Hematopoietic multipotent progenitor cell treated with erythropoietin and hydrocortisone succinate and interleukin-3 and kit ligand, for 17 days (in vitro differentiated cells): ENCODE measurements around the gene TEX48.

Experiments
- DNase-seq: peaks from one replicate; pipeline ENCODE4 v3.0.0-alpha.2; 2015; ENCODE audit warnings: low spot score

TEX48 gene

GRCh38 chr9:114693248-114693855 lies 11.4 kb upstream of the TEX48 start:
- no peak for DNase-seq

- DNase-seq = no peak
Measured at GRCh38 chr9:114691956-114692295, 9.9 kb upstream of the TEX48 start.

- DNase-seq = no peak
Measured at GRCh38 chr9:114691046-114691955, 9.3 kb upstream of the TEX48 start.

- no peak for DNase-seq
Measured at GRCh38 chr9:114690308-114690707, 8.3 kb upstream of the TEX48 start.

GRCh38 chr9:114689813-114690212 lies 7.8 kb upstream of the TEX48 start:
- no peak for DNase-seq

GRCh38 chr9:114688909-114689610 lies 7.1 kb upstream of the TEX48 start:
- DNase-seq = no peak

GRCh38 chr9:114688379-114688778 lies 6.4 kb upstream of the TEX48 start:
- DNase-seq = peak; percentile 41

GRCh38 chr9:114687034-114687433 lies 5.0 kb upstream of the TEX48 start:
- no peak for DNase-seq

- no peak for DNase-seq
Measured at GRCh38 chr9:114685951-114686350, 4.0 kb upstream of the TEX48 start.

GRCh38 chr9:114684036-114684435 lies 2.0 kb upstream of the TEX48 start:
- DNase-seq = no peak

- no peak for DNase-seq
Measured at GRCh38 chr9:114682846-114683245, 854 bp upstream of the TEX48 start.

GRCh38 chr9:114680259-114681001 lies 1.6 kb downstream of the TEX48 start:
- no peak for DNase-seq

- no peak for DNase-seq
Measured at GRCh38 chr9:114678795-114679194, 3.2 kb downstream of the TEX48 start.

GRCh38 chr9:114678130-114678529 lies 3.9 kb downstream of the TEX48 start:
- no peak for DNase-seq

GRCh38 chr9:114677418-114677817 lies 4.6 kb downstream of the TEX48 start:
- peak; percentile 77 for DNase-seq

- no peak for DNase-seq
Measured at GRCh38 chr9:114676901-114677300, 5.1 kb downstream of the TEX48 start.

- DNase-seq = no peak
Measured at GRCh38 chr9:114674798-114675540, 7.0 kb downstream of the TEX48 start.

- DNase-seq = no peak
Measured at GRCh38 chr9:114674076-114674797, 7.8 kb downstream of the TEX48 start.

GRCh38 chr9:114671605-114672004 lies 10.4 kb downstream of the TEX48 start:
- DNase-seq = no peak

GRCh38 chr9:114669961-114670360 lies 12.0 kb downstream of the TEX48 start:
- DNase-seq = no peak

- no peak for DNase-seq
Measured at GRCh38 chr9:114668146-114668545, 13.8 kb downstream of the TEX48 start.
